Measurements from ENCODE around the gene ZSCAN30. TPM values are rescaled to one million over a fixed set of nuclear protein-coding genes. Genes with fewer than 3 reads are reported as not detected.

ZSCAN30 gene
- total and polyA plus RNA-seq, 12 donors = 16.0 to 34.0 (median 22.0) TPM

DNA sequence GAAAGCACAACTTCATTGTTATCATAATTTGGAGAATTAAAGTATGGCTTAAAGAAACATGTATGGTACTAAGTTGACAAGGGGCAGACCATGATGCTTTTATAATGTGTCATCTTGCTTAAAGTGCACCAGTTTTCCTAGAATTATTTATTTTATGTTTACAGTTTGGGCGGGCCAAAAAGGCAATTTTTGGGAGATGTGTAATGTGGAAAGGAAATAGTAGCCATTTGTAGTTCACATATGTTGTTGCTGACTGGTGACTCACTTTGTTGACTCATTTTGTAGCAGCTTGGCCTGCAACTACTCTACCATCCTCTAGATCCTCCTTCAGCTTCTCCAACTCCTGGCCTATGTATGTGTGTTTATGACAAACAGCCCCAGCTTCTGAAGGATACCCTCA, 7.7 kb downstream of the ZSCAN30 start:
- DNase-seq = no peak
- peaks cover 8 to 16% of the 10 kb centered on the region in 2 donors for H3K4me1 ChIP-seq (replicated peaks in 1 of 2)
- no peaks in the 10 kb centered on the region for H3K27me3 ChIP-seq
- H3K27ac ChIP-seq = no peak overlapping the region
- H3K9me3 ChIP-seq (replicated peaks in 1 of 3) = peaks cover 0 to 3% (median 0%) of the 10 kb centered on the region in 3 donors
- intact Hi-C loops (cut with DNase I) = no loop called here
- 89 to 96% (median 93%) methylated on average over 1 of the region's 1 CpG for WGBS, 4 donors
- no peaks in the 10 kb centered on the region for H3K36me3 ChIP-seq (replicated peaks in 1 of 2)
- no peak overlapping the region for H3K4me3 ChIP-seq
- TF ChIP-seq CTCF (IDR thresholded peaks at IDR 0.05) = no peak
- TF ChIP-seq POLR2A (IDR thresholded peaks at IDR 0.05) = no peak

DNA sequence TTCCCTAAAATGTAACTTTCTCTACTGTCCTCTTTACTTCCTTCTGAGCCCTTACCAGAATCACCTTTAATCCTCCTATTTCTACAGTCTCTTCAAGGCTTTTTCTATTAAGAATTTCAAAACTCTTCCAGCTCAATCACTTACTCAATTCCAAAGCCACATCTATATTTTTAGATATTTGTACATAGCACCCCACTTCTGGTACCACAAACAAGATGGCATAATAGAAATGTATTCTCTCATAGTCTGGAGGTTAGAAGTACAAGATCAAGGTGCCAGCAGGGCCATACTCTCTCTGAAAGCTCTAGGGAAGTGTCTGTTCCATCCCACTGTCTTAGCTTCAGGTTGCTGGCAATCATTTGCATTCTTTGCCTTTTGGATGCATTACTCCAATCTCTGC, 11.1 kb downstream of the ZSCAN30 start:
- TF ChIP-seq POLR2A (IDR thresholded peaks at IDR 0.05) (no peak), CTCF (IDR thresholded peaks at IDR 0.05) (no peak)
- H3K4me3 ChIP-seq = no peak overlapping the region
- no peaks in the 10 kb centered on the region for H3K9me3 ChIP-seq (replicated peaks in 1 of 3)
- H3K27ac ChIP-seq = no peak overlapping the region
- peaks cover 8 to 16% of the 10 kb centered on the region in 2 donors for H3K4me1 ChIP-seq (replicated peaks in 1 of 2)
- DNase-seq = no peak
- H3K36me3 ChIP-seq (replicated peaks in 1 of 2) = no peaks in the 10 kb centered on the region
- H3K27me3 ChIP-seq = no peaks in the 10 kb centered on the region
- intact Hi-C loops (cut with DNase I) = no loop called here

DNA sequence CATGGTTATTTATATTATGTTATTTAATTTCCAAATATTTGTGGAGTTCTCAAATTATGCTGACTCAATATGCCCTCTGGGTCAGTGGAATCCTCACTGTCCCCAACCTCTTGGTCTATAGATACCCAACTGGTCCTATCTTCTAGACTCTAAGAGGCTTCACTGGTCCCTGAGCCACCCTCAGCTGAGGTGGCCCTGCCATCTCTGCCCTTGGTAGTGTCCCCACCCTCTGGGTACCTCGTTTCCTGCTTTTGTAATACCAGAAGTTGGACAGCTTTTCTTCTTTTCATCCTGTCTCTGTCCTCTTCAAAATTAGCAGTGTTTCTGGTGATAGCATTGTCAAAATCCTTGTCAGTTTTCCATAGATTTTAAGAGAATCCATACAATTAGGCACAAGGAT, 11.9 kb downstream of the ZSCAN30 start:
- Histone ChIP-seq H3K9me3 (replicated peaks in 1 of 3) (no peaks in the 10 kb centered on the region), H3K4me3 (no peak overlapping the region), H3K4me1 (replicated peaks in 1 of 2) (peaks cover 8 to 16% of the 10 kb centered on the region in 2 donors), H3K27me3 (no peaks in the 10 kb centered on the region), H3K27ac (no peak overlapping the region), H3K36me3 (replicated peaks in 1 of 2) (no peaks in the 10 kb centered on the region)
- 79 to 95% (median 86%) methylated on average over 1 of the region's 1 CpG for WGBS, 4 donors
- DNase-seq = no peak
- TF ChIP-seq POLR2A (IDR thresholded peaks at IDR 0.05) (no peak), CTCF (IDR thresholded peaks at IDR 0.05) (no peak)
- intact Hi-C loops (cut with DNase I) = no loop called here

DNA sequence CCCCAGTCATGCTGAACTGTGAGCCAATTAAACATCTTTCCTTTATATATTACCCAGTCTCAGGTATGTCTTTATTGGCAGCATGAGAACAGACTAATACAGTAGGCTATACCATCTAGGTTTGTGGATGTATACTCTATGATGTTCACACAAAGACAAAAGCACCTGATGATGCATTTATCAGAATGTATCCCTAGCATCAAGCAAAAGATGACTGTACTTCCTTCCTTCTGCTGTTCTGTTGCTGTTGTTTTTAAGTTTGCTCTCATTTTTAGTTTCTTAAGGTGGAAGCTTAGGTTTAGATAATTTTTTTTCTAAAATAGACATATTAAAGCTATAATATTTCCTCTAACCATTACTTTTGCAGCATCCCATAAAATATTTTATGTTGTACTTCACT, 12.4 kb downstream of the ZSCAN30 start:
- no peak overlapping the region for H3K4me3 ChIP-seq
- H3K27me3 ChIP-seq = no peaks in the 10 kb centered on the region
- H3K27ac ChIP-seq = no peak overlapping the region
- intact Hi-C loops (cut with DNase I) = no loop called here
- no peaks in the 10 kb centered on the region for H3K36me3 ChIP-seq (replicated peaks in 1 of 2)
- H3K4me1 ChIP-seq (replicated peaks in 1 of 2) = peaks cover 8 to 16% of the 10 kb centered on the region in 2 donors
- no peak for TF ChIP-seq POLR2A (IDR thresholded peaks at IDR 0.05)
- no peak for TF ChIP-seq CTCF (IDR thresholded peaks at IDR 0.05)
- no peak for DNase-seq
- no peaks in the 10 kb centered on the region for H3K9me3 ChIP-seq (replicated peaks in 1 of 3)
